ENCODE data around the gene ABCA13.

The ABCA13 gene

GRCh38 chr7:48170506-48170905 is 752 bp upstream of the ABCA13 start:
- no peak for DNase-seq (ENCODE audit: extremely low spot score)
- no peak for TF ChIP-seq ELF4 (IDR thresholded peaks at IDR 0.05)
- no peak for TF ChIP-seq L3MBTL2 (conservative IDR thresholded peaks at IDR 0.05)
- no peak for TF ChIP-seq CTBP1 (IDR thresholded peaks at IDR 0.05; ENCODE audit: borderline replicate concordance)
- no peak for TF ChIP-seq HDGF (IDR thresholded peaks at IDR 0.05; ENCODE audit: borderline replicate concordance)
- no peak for TF ChIP-seq ZNF384 (IDR thresholded peaks at IDR 0.05)
- TF ChIP-seq SP1 (IDR thresholded peaks at IDR 0.05), result no peak
- no peak for TF ChIP-seq NFRKB (IDR thresholded peaks at IDR 0.05)
- TF ChIP-seq FOXM1 (IDR thresholded peaks at IDR 0.05; ENCODE audit: borderline replicate concordance), result no peak
- TF ChIP-seq PKNOX1 (IDR thresholded peaks at IDR 0.05), result no peak
- no peak for TF ChIP-seq TARDBP (IDR thresholded peaks at IDR 0.05)
- TF ChIP-seq LEF1 (IDR thresholded peaks at IDR 0.05; ENCODE audit: borderline replicate concordance), result no peak
- TF ChIP-seq FOXK2 (IDR thresholded peaks at IDR 0.05), result no peak
- no peak for TF ChIP-seq ARNT (IDR thresholded peaks at IDR 0.05)
- no peak for TF ChIP-seq SUZ12 (IDR thresholded peaks at IDR 0.05)
- TF ChIP-seq BHLHE40 (IDR thresholded peaks at IDR 0.05; ENCODE audit: borderline replicate concordance), result no peak
- no peak for TF ChIP-seq FOXA1 (IDR thresholded peaks at IDR 0.05)
- ChIA-PET CTCF (no interaction called here), POLR2A (no interaction called here)

- POLR2A ChIA-PET, result no interaction called here
- DNase-seq (ENCODE audit: extremely low spot score), result no peak
- TF ChIP-seq FOXA1 (IDR thresholded peaks at IDR 0.05) (no peak), PKNOX1 (IDR thresholded peaks at IDR 0.05) (no peak), TARDBP (IDR thresholded peaks at IDR 0.05) (no peak), ARNT (IDR thresholded peaks at IDR 0.05) (no peak)
- CTCF ChIA-PET, result no interaction called here
These were observed 2.1 kb downstream of the ABCA13 start for GRCh38 chr7:48173313-48173712.

- TF ChIP-seq SUZ12 (IDR thresholded peaks at IDR 0.05), result no peak
- TF ChIP-seq FOXK2 (IDR thresholded peaks at IDR 0.05), result no peak
- TF ChIP-seq ELF4 (IDR thresholded peaks at IDR 0.05), result no peak
- TF ChIP-seq SP1 (IDR thresholded peaks at IDR 0.05), result no peak
- no peak for TF ChIP-seq NFRKB (IDR thresholded peaks at IDR 0.05)
- TF ChIP-seq HDGF (IDR thresholded peaks at IDR 0.05; ENCODE audit: borderline replicate concordance), result no peak
- TF ChIP-seq ARNT (IDR thresholded peaks at IDR 0.05), result no peak
- no peak for TF ChIP-seq CTBP1 (IDR thresholded peaks at IDR 0.05; ENCODE audit: borderline replicate concordance)
- TF ChIP-seq ZNF384 (IDR thresholded peaks at IDR 0.05), result no peak
- no peak for TF ChIP-seq TARDBP (IDR thresholded peaks at IDR 0.05)
- TF ChIP-seq PKNOX1 (IDR thresholded peaks at IDR 0.05), result no peak
- no peak for TF ChIP-seq BHLHE40 (IDR thresholded peaks at IDR 0.05; ENCODE audit: borderline replicate concordance)
- no peak for TF ChIP-seq FOXA1 (IDR thresholded peaks at IDR 0.05)
- no peak for TF ChIP-seq LEF1 (IDR thresholded peaks at IDR 0.05; ENCODE audit: borderline replicate concordance)
- TF ChIP-seq FOXM1 (IDR thresholded peaks at IDR 0.05; ENCODE audit: borderline replicate concordance), result no peak
- no peak for TF ChIP-seq L3MBTL2 (conservative IDR thresholded peaks at IDR 0.05)
- no peak for DNase-seq (ENCODE audit: extremely low spot score)
- ChIA-PET CTCF (no interaction called here), POLR2A (no interaction called here)
These were observed 2.6 kb downstream of the ABCA13 start for GRCh38 chr7:48173756-48174382.

- ChIA-PET CTCF (no interaction called here), POLR2A (no interaction called here)
- TF ChIP-seq PKNOX1 (IDR thresholded peaks at IDR 0.05) (no peak), FOXM1 (IDR thresholded peaks at IDR 0.05; ENCODE audit: borderline replicate concordance) (no peak)
- DNase-seq (ENCODE audit: extremely low spot score), result no peak
These were observed 3.8 kb downstream of the ABCA13 start for GRCh38 chr7:48175019-48175418.

GRCh38 chr7:48176356-48176893 is 5.2 kb downstream of the ABCA13 start:
- CTCF ChIA-PET, result no interaction called here
- TF ChIP-seq BHLHE40 (IDR thresholded peaks at IDR 0.05; ENCODE audit: borderline replicate concordance) (no peak), ELF4 (IDR thresholded peaks at IDR 0.05) (no peak), ARNT (IDR thresholded peaks at IDR 0.05) (no peak), FOXA1 (IDR thresholded peaks at IDR 0.05) (no peak), TARDBP (IDR thresholded peaks at IDR 0.05) (no peak), L3MBTL2 (conservative IDR thresholded peaks at IDR 0.05) (no peak), ZNF384 (IDR thresholded peaks at IDR 0.05) (no peak), LEF1 (IDR thresholded peaks at IDR 0.05; ENCODE audit: borderline replicate concordance) (no peak), SUZ12 (IDR thresholded peaks at IDR 0.05) (no peak), NFRKB (IDR thresholded peaks at IDR 0.05) (no peak), HDGF (IDR thresholded peaks at IDR 0.05; ENCODE audit: borderline replicate concordance) (no peak), PKNOX1 (IDR thresholded peaks at IDR 0.05) (no peak), SP1 (IDR thresholded peaks at IDR 0.05) (no peak), FOXK2 (IDR thresholded peaks at IDR 0.05) (no peak)
- DNase-seq (ENCODE audit: extremely low spot score), result no peak
- POLR2A ChIA-PET, result no interaction called here
